ENCODE results near the gene KRTAP17-1. TPM values are rescaled to one million over a fixed set of nuclear protein-coding genes. Genes with fewer than 3 reads are reported as not detected.

The KRTAP17-1 gene
- total and polyA plus RNA-seq, 8 donors: not detected

GRCh38 chr17:41311111-41311510 is 4.4 kb downstream of the KRTAP17-1 start:
- ATAC-seq: no peak
- TF ChIP-seq, protein P1, sequence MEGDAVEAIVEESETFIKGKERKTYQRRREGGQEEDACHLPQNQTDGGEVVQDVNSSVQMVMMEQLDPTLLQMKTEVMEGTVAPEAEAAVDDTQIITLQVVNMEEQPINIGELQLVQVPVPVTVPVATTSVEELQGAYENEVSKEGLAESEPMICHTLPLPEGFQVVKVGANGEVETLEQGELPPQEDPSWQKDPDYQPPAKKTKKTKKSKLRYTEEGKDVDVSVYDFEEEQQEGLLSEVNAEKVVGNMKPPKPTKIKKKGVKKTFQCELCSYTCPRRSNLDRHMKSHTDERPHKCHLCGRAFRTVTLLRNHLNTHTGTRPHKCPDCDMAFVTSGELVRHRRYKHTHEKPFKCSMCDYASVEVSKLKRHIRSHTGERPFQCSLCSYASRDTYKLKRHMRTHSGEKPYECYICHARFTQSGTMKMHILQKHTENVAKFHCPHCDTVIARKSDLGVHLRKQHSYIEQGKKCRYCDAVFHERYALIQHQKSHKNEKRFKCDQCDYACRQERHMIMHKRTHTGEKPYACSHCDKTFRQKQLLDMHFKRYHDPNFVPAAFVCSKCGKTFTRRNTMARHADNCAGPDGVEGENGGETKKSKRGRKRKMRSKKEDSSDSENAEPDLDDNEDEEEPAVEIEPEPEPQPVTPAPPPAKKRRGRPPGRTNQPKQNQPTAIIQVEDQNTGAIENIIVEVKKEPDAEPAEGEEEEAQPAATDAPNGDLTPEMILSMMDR (IDR thresholded peaks at IDR 0.05): no peak

DNA sequence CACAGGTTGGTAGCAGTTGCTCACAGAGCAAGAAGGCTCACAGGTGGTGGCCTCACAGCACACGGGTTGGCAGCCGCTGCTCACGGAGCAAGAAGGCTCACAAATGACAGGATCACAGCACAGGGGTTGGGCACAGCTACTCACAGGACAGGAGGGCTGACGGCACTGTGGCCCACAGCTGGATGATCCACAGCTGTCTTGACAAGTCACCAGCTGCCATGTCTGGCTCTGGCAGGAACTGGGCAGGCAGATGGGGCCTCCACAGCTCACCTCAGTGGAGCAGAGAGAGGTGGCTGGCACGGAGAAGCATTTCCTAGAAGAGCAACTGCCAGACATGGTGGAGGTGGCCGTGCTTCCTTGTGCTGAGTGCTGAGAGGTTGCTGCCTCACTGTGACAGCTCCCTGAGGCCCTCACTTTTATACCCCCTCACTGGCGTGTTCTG is 6.6 kb downstream of the KRTAP17-1 start, which contains the start of gene KRTAP16-1:
Gene KRTAP16-1 (minus strand): TSS at position 392 of the 442 bp plus-strand sequence. CDS start 56 bp downstream, at position 336.
- ATAC-seq (no peak), DNase-seq (peak in 1 of 4 donors; percentile 69)
- no peaks in the 10 kb centered on the region for H3K9me3 ChIP-seq
- peak within 1 kb of the TSS in 1 of 2 donors; percentile 84 for H3K27ac ChIP-seq
- peaks cover 0 to 19% of the 10 kb centered on the region in 2 donors for H3K4me1 ChIP-seq
- peaks cover 0 to 21% of the 10 kb centered on the region in 2 donors for H3K27me3 ChIP-seq
- H3K36me3 ChIP-seq: no peaks in the 10 kb centered on the region
- TF ChIP-seq, protein P1 (IDR thresholded peaks at IDR 0.05): no peak
- intact Hi-C loops (cut with DNase I): no loop called here
- H3K4me3 ChIP-seq: peak within 1 kb of the TSS in 1 of 2 donors; percentile 11

More at GRCh38 chr17:41311111-41311510, 4.4 kb downstream of the KRTAP17-1 start:
- no peak overlapping the region for H3K4me3 ChIP-seq
- peaks cover 0 to 19% of the 10 kb centered on the region in 2 donors for H3K4me1 ChIP-seq
- H3K36me3 ChIP-seq: no peaks in the 10 kb centered on the region
- DNase-seq: no peak
- H3K27me3 ChIP-seq: peaks cover 0 to 21% of the 10 kb centered on the region in 2 donors
- no peaks in the 10 kb centered on the region for H3K9me3 ChIP-seq
- intact Hi-C loops (cut with DNase I): no loop called here
- H3K27ac ChIP-seq: no peak overlapping the region

DNA sequence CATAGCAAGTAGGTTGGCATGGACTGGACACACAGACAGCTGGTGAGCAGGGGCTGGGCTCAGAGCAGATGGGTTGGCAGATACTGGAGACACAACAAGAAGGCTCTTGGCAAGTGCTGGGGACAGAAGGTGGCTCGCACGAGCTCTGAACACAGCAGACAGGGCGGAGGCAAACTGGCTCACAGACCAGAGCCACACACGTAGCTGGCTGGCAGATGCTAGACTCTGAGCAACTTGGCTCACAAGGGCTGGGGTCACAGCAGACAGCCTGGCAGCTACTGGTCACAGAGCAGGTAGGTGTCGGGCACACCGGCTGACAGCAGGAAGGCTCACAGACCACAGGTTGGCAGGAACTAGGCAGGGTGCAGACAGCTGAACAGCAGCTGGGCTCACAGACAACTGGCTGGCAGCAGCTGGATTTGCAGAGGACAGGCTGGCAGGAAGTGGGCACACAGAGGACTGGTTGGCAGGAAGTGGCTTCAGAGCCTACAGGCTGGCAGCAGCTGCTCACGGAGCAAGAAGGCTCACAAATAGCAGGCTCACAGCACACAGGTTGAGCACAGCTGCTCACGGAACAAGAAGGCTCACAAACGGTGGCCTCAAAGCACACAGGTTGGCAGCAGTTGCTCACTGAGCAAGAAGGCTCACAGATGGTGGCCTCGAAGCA is 7.1 kb downstream of the KRTAP17-1 start:
- H3K27ac ChIP-seq: peak overlapping the region in 1 of 2 donors; percentile 84
- no peaks in the 10 kb centered on the region for H3K9me3 ChIP-seq
- peak overlapping the region in 1 of 2 donors; percentile 11 for H3K4me3 ChIP-seq
- peaks cover 0 to 19% of the 10 kb centered on the region in 2 donors for H3K4me1 ChIP-seq
- peak; percentile 52 for ATAC-seq
- intact Hi-C loops (cut with DNase I): no loop called here
- TF ChIP-seq, protein P1 (IDR thresholded peaks at IDR 0.05): no peak
- DNase-seq: peak in 2 of 4 donors; percentile 51 to 67
- H3K27me3 ChIP-seq: peaks cover 0 to 21% of the 10 kb centered on the region in 2 donors
- no peaks in the 10 kb centered on the region for H3K36me3 ChIP-seq

DNA sequence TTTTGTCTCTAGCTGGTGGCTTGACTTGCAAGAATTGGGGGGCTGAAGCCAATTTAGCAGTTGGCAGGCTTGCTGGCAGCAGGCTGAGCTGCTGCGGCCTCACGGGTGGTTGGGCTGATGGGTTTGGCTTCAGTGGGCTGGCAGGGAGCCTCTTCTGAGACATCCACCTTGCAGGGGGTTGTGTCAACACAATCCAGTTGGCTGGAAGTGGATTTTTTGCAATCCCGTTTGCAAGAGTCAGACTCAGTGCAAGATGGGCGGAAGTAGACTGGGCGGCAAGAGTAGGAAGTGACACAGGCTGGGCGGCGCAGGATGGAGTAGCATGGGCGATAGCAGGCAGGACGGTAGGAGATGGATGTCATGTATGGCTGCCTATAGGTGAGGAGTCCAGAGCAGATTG is 7.9 kb downstream of the KRTAP17-1 start:
- Histone ChIP-seq H3K4me1 (peaks cover 0 to 19% of the 10 kb centered on the region in 2 donors), H3K4me3 (peak overlapping the region in 1 of 2 donors; percentile 11), H3K9me3 (no peaks in the 10 kb centered on the region), H3K27me3 (peaks cover 0 to 21% of the 10 kb centered on the region in 2 donors), H3K27ac (peak overlapping the region in 1 of 2 donors; percentile 84), H3K36me3 (no peaks in the 10 kb centered on the region)
- TF ChIP-seq, protein P1 (IDR thresholded peaks at IDR 0.05): no peak
- ATAC-seq (peak; percentile 24), DNase-seq (peak in 2 of 4 donors; percentile 56 to 88)
- intact Hi-C loops (cut with DNase I): no loop called here

- peaks cover 0 to 15% of the 10 kb centered on the region in 2 donors for H3K27me3 ChIP-seq
- intact Hi-C loops (cut with DNase I): no loop called here
- DNase-seq (no peak), ATAC-seq (no peak)
- H3K4me1 ChIP-seq: peaks cover 0 to 16% of the 10 kb centered on the region in 2 donors
- no peaks in the 10 kb centered on the region for H3K9me3 ChIP-seq
- H3K4me3 ChIP-seq: no peak overlapping the region
- TF ChIP-seq, protein P1 (IDR thresholded peaks at IDR 0.05): no peak
- H3K27ac ChIP-seq: no peak overlapping the region
- no peaks in the 10 kb centered on the region for H3K36me3 ChIP-seq
These were observed 11.4 kb downstream of the KRTAP17-1 start for GRCh38 chr17:41304091-41304490.

Measured in left lung (tissue), 10 donors.